Amygdala (tissue), 56 donors: ENCODE data around the gene DTL.

Experiments used
- DNase-seq, 56 donors: peaks; one replicate each; lab custom pipeline; 2025; lab: John Stamatoyannopoulos, UW

DTL gene

DNA sequence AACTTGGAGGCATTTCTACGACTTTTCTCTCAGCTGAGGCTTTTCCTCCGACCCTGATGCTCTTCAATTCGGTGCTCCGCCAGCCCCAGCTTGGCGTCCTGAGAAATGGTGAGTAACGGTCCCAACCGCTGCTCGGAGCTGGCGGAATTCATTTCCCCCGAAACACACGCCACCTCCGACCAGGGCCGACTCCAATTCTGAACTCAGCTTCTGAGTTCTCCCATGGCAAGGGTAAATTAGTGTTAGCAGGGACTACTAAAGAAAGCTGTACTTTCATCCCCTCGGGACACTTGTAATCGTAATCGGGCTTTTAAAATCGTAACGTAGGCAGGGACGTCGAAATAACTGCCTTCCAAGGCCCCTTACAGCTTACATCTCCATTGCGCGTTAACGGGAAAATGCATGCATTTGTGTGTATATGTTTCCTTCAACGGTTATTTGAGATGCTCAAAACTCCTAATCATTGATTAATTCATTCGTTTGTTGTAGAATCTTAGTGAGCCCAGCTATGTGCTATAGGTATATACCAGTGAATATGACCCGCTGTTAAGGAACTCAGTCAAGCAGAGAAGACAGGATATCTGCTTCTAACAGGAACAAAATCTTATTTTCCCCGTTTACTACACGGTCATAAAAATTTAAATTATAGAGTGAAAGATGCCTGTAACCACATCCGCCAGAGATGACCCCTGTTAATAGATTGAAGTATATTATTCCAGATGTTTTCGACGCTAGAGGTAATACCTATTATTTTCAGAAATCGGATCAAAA lies 472 bp downstream of the DTL start:
- no peak for DNase-seq

DNA sequence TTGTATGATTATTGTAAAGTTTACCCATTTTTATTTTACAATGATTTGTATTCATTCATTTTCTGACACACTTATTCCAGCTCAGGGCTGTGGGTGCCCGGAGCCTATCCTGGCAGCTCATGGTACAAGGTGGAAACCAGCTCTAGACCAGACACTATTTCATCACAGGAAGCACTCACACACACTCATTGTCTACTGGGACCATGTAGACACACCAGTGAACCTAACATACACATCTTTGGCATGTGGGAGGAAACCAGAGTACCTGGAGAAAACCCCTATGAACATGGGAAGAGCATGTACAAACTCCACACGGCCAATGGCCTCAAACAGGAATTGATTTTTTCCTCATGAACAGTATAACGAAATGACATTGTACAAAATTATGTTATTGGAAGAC lies 2.4 kb downstream of the DTL start:
- no peak for DNase-seq

DNA sequence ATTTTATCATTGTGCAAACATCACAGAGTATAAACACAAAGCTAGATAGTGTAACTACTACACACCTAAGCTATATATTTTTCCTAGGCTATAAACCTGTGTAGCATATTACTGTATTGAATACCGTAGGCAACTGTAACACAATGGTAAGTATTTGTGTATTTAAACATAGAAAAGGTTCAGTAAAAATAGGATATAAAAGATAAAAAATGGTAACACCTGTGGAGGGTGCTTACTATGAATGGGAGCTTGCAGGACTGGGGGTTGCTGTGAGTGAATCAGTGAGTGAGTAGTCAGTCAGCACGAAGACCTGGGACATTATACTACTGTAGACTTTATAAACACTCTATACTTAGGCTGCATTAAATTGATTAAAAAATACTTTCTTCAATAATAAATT lies 4.1 kb downstream of the DTL start:
- no peak for DNase-seq

DNA sequence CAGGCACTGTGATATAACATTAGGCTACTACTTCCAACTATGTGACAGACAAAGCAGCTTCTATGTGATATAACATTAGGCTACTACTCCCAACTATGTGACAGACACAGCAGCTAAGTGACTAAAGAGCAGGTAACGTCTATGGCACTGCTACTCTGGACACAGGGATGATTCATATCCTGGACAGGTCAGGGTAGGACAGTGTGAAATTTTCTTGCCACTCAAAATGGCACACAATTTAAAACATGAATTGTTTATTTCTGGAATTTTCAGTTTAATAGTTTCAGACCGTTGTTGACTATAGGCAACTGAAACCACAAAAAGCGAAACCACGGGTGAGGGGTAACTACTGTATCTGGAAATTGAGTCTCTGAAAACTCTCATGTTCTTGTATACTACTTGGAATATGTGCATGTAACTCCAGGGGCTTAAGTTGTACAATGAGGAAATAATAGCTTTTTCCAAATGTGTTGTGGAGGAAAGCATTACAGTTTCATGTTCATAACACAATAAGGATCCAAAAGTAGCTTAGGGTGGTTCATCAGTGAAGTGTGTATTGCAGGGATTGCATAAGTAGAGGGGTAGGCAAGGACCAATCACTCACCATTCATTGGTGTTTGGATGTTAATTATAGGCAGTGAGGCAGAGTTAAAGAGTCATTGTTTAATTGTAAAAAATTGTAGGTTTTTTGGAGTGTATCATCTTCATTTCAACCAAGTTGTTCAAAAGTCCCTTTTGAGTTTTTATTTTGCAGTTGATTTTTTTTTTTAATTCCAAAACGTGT lies 5.3 kb downstream of the DTL start:
- DNase-seq, result no peak

- DNase-seq, result no peak
Observed at GRCh38 chr1:212042436-212042835, 6.9 kb downstream of the DTL start.

GRCh38 chr1:212044851-212045250 lies 9.3 kb downstream of the DTL start:
- no peak for DNase-seq

GRCh38 chr1:212045981-212046380 lies 10.4 kb downstream of the DTL start:
- no peak for DNase-seq

- DNase-seq, result no peak
Observed at GRCh38 chr1:212053993-212054392, 18.4 kb downstream of the DTL start.

GRCh38 chr1:212055333-212055732 lies 19.8 kb downstream of the DTL start:
- no peak for DNase-seq

DNA sequence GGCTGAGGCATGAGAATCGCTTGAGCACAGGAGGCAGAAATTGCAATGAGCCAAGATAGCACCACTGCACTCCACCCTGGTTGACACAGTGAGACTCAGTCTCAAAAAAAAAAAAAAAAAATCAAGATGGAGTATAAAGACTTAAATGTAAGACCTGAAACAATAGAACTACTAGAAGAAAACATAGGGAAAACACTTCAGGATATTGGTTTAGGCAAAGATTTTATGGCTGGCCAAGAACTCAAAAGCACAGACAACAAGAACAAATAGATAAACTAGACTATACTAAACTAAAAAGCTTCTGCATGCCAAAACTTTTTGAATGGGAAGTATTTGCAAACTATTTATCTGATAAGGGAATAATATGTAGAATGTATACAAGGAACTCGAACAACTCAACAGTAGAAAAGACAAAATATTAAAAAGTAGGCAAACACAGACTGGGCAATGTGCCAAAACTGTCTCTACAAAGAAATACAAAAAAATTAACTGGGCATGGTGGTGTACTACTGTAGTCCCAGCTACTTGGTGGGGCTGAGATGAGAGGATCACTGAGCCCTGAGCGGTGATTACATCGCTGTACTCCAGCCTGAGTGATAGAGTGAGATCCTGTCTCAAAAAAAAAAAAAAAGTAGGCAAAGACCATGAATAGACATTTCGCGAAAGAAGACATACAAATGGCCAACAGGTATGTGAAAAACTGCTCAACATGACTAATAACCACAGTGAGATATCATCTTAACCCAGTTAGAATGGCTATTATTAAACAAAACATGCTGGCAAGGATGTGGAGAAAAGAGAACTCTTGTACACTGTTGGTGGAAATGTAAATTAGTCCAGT lies 25.3 kb downstream of the DTL start:
- no peak for DNase-seq

DNA sequence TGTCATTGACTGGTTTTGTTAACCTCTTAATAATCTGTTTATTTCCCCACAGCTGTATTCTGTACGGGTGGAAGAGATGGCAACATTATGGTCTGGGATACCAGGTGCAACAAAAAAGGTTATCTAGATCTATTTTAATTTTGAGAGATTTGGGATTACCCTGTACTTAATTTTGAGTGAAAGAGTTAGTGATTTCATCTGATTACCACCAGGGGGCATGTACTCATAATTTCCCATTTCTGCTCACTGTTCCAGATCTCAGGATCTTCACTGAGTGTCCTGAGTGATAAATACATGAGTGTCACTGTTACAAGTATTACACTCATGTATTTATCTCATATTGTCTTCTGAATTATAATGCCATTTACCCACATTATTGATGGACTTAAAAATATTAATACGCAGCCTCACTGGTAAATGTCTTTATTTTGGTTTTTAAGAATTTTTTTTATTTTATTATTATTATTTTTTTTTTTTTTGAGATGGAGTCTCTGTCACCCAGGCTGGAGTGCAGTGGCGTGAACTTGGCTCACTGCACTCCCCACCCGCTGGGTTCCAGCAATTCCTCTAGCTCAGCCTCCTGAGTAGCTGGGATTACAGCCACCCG lies 27.4 kb downstream of the DTL start:
- DNase-seq, result peak in 1 of 56 donors; percentile 13

GRCh38 chr1:212067787-212068186 lies 32.2 kb downstream of the DTL start:
- no peak for DNase-seq

GRCh38 chr1:212070720-212071302 lies 35.3 kb downstream of the DTL start:
- peak in 1 of 56 donors; percentile 26 for DNase-seq

DNA sequence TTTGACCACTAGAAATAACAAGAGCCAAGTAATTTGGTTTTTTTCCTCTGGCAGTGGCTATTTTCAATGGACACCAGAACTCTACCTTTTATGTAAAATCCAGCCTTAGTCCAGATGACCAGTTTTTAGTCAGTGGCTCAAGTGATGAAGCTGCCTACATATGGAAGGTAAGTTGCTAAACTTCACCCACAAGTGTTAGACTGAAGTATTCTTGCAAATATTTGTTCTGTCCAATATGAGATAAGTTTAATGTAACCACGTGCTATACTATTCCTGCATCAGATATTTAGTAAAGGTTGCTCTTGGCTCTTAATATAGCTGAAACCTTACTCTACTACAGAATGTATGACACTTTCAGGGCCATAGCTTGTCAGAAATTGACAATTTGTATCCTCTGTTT lies 36.5 kb downstream of the DTL start:
- no peak for DNase-seq

- no peak for DNase-seq
Observed at GRCh38 chr1:212073490-212073889, 37.9 kb downstream of the DTL start.

GRCh38 chr1:212074313-212074712 lies 38.8 kb downstream of the DTL start:
- DNase-seq, result no peak

DNA sequence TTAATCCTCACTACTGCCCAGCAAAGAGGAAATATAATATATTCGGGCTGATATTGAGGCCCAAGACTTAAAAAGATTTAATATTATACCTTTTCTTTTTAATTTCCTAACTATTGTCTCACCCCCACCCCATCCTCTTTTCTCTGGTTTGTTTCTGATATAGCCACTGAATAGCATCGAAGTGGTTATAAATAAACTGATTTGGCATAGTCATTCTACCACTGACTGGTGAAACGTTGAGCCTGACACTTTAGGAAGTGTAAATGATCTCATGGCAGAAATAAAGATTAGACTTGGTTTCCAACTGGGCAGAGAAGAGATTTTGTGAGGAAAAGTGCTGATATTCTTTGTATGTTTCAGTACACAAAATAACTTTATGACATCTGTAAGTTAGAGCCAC lies 39.3 kb downstream of the DTL start:
- no peak for DNase-seq

GRCh38 chr1:212077028-212077427 lies 41.5 kb downstream of the DTL start:
- DNase-seq, result no peak

- DNase-seq, result no peak
Observed at GRCh38 chr1:212078826-212079225, 43.3 kb downstream of the DTL start.

DNA sequence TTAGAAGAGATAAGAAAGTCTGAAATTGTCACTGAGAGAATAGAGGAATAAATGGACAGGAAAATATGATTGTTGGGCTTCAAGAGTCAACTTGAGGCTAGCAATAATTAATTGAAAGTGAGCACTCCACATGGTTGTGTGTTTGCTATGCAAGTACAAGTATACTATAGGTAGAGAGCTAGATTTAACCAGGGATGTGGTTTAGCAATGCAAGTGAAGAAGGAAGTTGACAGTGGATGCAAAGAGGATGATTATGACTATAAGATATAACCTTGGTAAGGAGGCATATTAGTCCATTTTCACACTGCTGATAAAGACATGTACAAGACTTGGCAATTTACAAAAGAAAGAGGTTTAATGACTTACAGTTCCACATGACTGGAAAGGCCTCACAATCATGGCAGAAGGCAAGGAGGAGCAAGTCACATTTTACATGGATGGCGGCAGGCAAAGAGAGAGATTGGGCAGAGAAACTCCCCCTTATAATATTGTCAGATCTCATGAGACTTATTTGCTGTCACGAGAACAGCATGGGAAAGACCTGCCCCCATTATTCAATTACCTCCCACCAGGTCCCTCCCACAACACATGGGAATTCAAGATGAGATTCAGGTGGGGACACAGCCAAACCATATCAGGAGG lies 47.3 kb downstream of the DTL start:
- DNase-seq, result no peak
